Measurements from ENCODE around the gene CYB5R4. TPM values are rescaled to one million over a fixed set of nuclear protein-coding genes. Genes with fewer than 3 reads are reported as not detected.

The CYB5R4 gene
- total RNA-seq, 4 donors from 2014 or later = 5.3 to 16.5 (median 10.6) TPM

DNA sequence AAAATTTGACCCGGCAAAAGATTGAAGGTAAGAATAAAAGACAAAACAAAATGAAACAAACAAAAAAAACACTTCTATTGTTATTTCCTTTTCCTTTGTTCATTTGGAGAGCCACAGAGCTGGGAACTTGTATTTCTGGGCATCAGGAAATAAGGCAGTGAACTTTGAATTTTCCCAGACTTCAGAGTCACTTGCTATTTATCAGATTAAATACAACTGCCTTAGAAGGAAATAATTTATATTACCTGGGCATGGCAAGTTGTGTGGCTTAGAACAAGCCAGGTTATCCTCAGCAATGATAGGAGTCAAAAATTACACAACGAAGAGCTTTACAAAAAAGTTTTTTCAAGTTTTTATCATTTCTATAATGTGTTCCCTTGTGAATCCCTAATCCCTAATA is 153.9 kb downstream of the CYB5R4 start:
- Histone ChIP-seq H3K27ac (no peak overlapping the region), H3K36me3 (no peaks in the 10 kb centered on the region), H3K4me3 (no peak overlapping the region), H3K4me1 (peaks cover 0 to 10% (median 0%) of the 10 kb centered on the region in 4 donors), H3K9me3 (no peaks in the 10 kb centered on the region), H3K27me3 (no peaks in the 10 kb centered on the region)
- TF ChIP-seq CTCF (IDR thresholded peaks at IDR 0.05) = no peak
- TF ChIP-seq POLR2A (IDR thresholded peaks at IDR 0.05) = no peak
- DNase-seq = no peak

- Histone ChIP-seq H3K27ac (no peak overlapping the region), H3K4me1 (peaks cover 0 to 13% (median 0%) of the 10 kb centered on the region in 4 donors), H3K9me3 (no peaks in the 10 kb centered on the region), H3K36me3 (no peaks in the 10 kb centered on the region), H3K27me3 (no peaks in the 10 kb centered on the region), H3K4me3 (no peak overlapping the region)
- DNase-seq = no peak
- TF ChIP-seq POLR2A (IDR thresholded peaks at IDR 0.05) (no peak), CTCF (IDR thresholded peaks at IDR 0.05) (no peak)
Measured at GRCh38 chr6:84013931-84014330, 154.4 kb downstream of the CYB5R4 start.

GRCh38 chr6:84016029-84016428 is 156.5 kb downstream of the CYB5R4 start:
- TF ChIP-seq POLR2A (IDR thresholded peaks at IDR 0.05) (no peak), CTCF (IDR thresholded peaks at IDR 0.05) (no peak)
- Histone ChIP-seq H3K36me3 (no peaks in the 10 kb centered on the region), H3K27ac (no peak overlapping the region), H3K4me3 (no peak overlapping the region), H3K4me1 (peaks cover 0 to 13% (median 0%) of the 10 kb centered on the region in 4 donors), H3K9me3 (no peaks in the 10 kb centered on the region), H3K27me3 (no peaks in the 10 kb centered on the region)
- DNase-seq = no peak

Other genes with a start within 250 kb of the CYB5R4 start
- 1 to 10 TPM in 2 of 4 donors, under 1 TPM in 1, not detected in 1; 0.95 to 1.3 (median 1.2) TPM for gene SNAP91, start 150.6 kb upstream of the CYB5R4 start, total RNA-seq
- gene RIPPLY2, start 6.3 kb upstream of the CYB5R4 start, total RNA-seq = not detected
- 1 to 10 TPM; 2.7 to 7.4 (median 3.7) TPM for gene MRAP2, start 174.1 kb downstream of the CYB5R4 start, total RNA-seq

All from Peyer's patch (tissue), 4 donors.